SK-N-SH treated with all-trans-retinoic acid at 6 μM for 48 hours (cell line): ENCODE results near the gene ACTC1.

Experiments
- ATAC-seq: fragments of 200-7000 bp; cut with Tn5 transposase; 3 replicates; pipeline ENCODE4 v1.9.1; 2020; ENCODE audit warnings: mild to moderate bottlenecking, moderate library complexity
- BACH2 ChIP-seq: fragments of 250-450 bp; sonication (Bioruptor Pico); IDR thresholded peaks from 2 replicates; pipeline ENCODE4 v1.9.0; 2021; ENCODE audit warnings: mild to moderate bottlenecking, borderline replicate concordance
- CSDC2 ChIP-seq: fragments of 250-450 bp; sonication (Bioruptor Pico); IDR thresholded peaks from 2 replicates; pipeline ENCODE4 v1.5.0; 2020; ENCODE audit warnings: mild to moderate bottlenecking, moderate library complexity
- ESRRG ChIP-seq: fragments of 250-450 bp; sonication (Bioruptor Pico); IDR thresholded peaks from 2 replicates; pipeline ENCODE4 v1.6.1; 2021; ENCODE audit warnings: mild to moderate bottlenecking
- ISL1 ChIP-seq: fragments of 250-450 bp; sonication (Bioruptor Pico); IDR thresholded peaks from 2 replicates; pipeline ENCODE4 v2.1.2; 2022; ENCODE audit warnings: mild to moderate bottlenecking, moderate library complexity
- OSR1 ChIP-seq: fragments of 250-450 bp; sonication (Bioruptor Pico); IDR thresholded peaks from 2 replicates; pipeline ENCODE4 v1.8.0; 2022; ENCODE audit warnings: moderate library complexity, mild to moderate bottlenecking, inconsistent platforms
- PATZ1 ChIP-seq: fragments of 250-450 bp; sonication (Bioruptor Pico); IDR thresholded peaks from 2 replicates; pipeline ENCODE4 v1.8.0; 2020; ENCODE audit warnings: mild to moderate bottlenecking, moderate library complexity, borderline replicate concordance
- PPARA ChIP-seq: fragments of 250-450 bp; sonication (Bioruptor Pico); IDR thresholded peaks from 2 replicates; pipeline ENCODE4 v1.5.0; 2020; ENCODE audit warnings: mild to moderate bottlenecking, borderline replicate concordance
- RARB ChIP-seq: fragments of 250-450 bp; sonication (Bioruptor Pico); IDR thresholded peaks from 2 replicates; pipeline ENCODE4 v1.8.0; 2021; ENCODE audit warnings: mild to moderate bottlenecking, moderate library complexity
- TCF4 ChIP-seq: fragments of 250-450 bp; sonication (Bioruptor Pico); IDR thresholded peaks from 2 replicates; pipeline ENCODE4 v1.8.0; 2021; ENCODE audit warnings: mild to moderate bottlenecking, moderate library complexity, borderline replicate concordance
- TOX ChIP-seq: fragments of 250-450 bp; sonication (Bioruptor Pico); IDR thresholded peaks from 2 replicates; pipeline ENCODE4 v1.8.0; 2021; ENCODE audit warnings: mild to moderate bottlenecking, moderate library complexity, borderline replicate concordance
- TSHZ2 ChIP-seq: fragments of 250-450 bp; sonication (Bioruptor Pico); IDR thresholded peaks from 2 replicates; pipeline ENCODE4 v1.5.0; 2020; ENCODE audit warnings: mild to moderate bottlenecking, moderate library complexity
- ZC3H10 ChIP-seq: fragments of 250-450 bp; sonication (Bioruptor Pico); IDR thresholded peaks from 2 replicates; pipeline ENCODE4 v1.5.1; 2021; ENCODE audit warnings: mild to moderate bottlenecking, moderate library complexity
- ZFP3 ChIP-seq: fragments of 250-450 bp; sonication (Bioruptor Pico); IDR thresholded peaks from 2 replicates; pipeline ENCODE4 v1.5.0; 2020; ENCODE audit warnings: mild to moderate bottlenecking, moderate library complexity
- ZNF565 ChIP-seq: fragments of 450-650 bp; formaldehyde crosslinking; conservative IDR thresholded peaks from 2 replicates; pipeline ENCODE4 v1.5.0; 2020; ENCODE audit warnings: low read depth, mild to moderate bottlenecking, moderate library complexity
- ZNF70 ChIP-seq: fragments of 450-650 bp; formaldehyde crosslinking; IDR thresholded peaks from 2 replicates; pipeline ENCODE4 v1.5.0; 2020; ENCODE audit warnings: mild to moderate bottlenecking, moderate library complexity
- ZNF8 ChIP-seq: fragments of 450-650 bp; formaldehyde crosslinking; IDR thresholded peaks from 2 replicates; pipeline ENCODE4 v1.5.0; 2020; ENCODE audit warnings: mild to moderate bottlenecking, moderate library complexity
- TF ChIP-seq, protein P1 (sequence below): fragments of 250-450 bp; sonication (Bioruptor Pico); IDR thresholded peaks from 2 replicates; pipeline ENCODE4 v1.5.1; 2020; ENCODE audit warnings: low read depth, mild to moderate bottlenecking, moderate library complexity
- TF ChIP-seq, protein P2 (sequence below): fragments of 250-450 bp; sonication (Bioruptor Pico); IDR thresholded peaks from 2 replicates; pipeline ENCODE4 v1.5.1; 2021; ENCODE audit warnings: mild to moderate bottlenecking, moderate library complexity

ACTC1 gene

DNA sequence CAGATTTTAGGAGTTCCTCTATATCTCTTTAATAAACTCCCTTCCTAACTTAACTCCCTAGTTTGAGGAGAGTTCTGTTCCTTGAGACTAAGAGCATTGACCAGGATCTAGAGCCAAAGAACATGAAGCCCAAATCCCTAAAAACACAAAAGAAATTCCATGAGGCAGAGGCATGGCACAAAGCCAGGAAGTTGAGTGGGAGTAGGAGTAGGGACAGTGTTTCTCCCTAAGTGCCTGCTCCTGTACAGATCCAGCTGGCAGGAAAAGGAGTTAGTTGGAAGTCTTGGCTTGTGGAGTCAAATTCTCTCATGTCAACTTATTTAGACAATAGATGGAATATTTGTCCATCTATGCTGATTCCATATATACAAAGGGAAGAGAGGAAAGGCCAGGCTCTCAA is 11.4 kb downstream of the ACTC1 start:
- TF ChIP-seq ESRRG: no peak
- TF ChIP-seq, protein P1, sequence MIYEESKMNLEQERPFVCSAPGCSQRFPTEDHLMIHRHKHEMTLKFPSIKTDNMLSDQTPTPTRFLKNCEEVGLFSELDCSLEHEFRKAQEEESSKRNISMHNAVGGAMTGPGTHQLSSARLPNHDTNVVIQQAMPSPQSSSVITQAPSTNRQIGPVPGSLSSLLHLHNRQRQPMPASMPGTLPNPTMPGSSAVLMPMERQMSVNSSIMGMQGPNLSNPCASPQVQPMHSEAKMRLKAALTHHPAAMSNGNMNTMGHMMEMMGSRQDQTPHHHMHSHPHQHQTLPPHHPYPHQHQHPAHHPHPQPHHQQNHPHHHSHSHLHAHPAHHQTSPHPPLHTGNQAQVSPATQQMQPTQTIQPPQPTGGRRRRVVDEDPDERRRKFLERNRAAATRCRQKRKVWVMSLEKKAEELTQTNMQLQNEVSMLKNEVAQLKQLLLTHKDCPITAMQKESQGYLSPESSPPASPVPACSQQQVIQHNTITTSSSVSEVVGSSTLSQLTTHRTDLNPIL (CRISPR knock-in tag): no peak
- TF ChIP-seq PATZ1: no peak
- no peak for TF ChIP-seq RARB (CRISPR knock-in tag)
- TF ChIP-seq ZFP3 (CRISPR knock-in tag): no peak
- TF ChIP-seq OSR1 (CRISPR knock-in tag): no peak
- no peak for TF ChIP-seq TCF4 (CRISPR knock-in tag)
- TF ChIP-seq ZNF565 (CRISPR knock-in tag): no peak
- TF ChIP-seq ISL1 (CRISPR knock-in tag): no peak
- TF ChIP-seq BACH2: no peak
- no peak for ATAC-seq

GRCh38 chr15:34783431-34783830 is 11.9 kb downstream of the ACTC1 start:
- TF ChIP-seq, protein P2, sequence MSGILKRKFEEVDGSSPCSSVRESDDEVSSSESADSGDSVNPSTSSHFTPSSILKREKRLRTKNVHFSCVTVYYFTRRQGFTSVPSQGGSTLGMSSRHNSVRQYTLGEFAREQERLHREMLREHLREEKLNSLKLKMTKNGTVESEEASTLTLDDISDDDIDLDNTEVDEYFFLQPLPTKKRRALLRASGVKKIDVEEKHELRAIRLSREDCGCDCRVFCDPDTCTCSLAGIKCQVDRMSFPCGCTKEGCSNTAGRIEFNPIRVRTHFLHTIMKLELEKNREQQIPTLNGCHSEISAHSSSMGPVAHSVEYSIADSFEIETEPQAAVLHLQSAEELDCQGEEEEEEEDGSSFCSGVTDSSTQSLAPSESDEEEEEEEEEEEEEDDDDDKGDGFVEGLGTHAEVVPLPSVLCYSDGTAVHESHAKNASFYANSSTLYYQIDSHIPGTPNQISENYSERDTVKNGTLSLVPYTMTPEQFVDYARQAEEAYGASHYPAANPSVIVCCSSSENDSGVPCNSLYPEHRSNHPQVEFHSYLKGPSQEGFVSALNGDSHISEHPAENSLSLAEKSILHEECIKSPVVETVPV: no peak
- TF ChIP-seq PATZ1: no peak
- TF ChIP-seq ZFP3 (CRISPR knock-in tag): no peak
- TF ChIP-seq RARB (CRISPR knock-in tag): no peak
- TF ChIP-seq OSR1 (CRISPR knock-in tag): no peak
- no peak for TF ChIP-seq ZC3H10 (CRISPR knock-in tag)
- no peak for TF ChIP-seq CSDC2 (CRISPR knock-in tag)
- TF ChIP-seq TCF4 (CRISPR knock-in tag): no peak
- no peak for TF ChIP-seq ZNF565 (CRISPR knock-in tag)
- ATAC-seq: no peak

DNA sequence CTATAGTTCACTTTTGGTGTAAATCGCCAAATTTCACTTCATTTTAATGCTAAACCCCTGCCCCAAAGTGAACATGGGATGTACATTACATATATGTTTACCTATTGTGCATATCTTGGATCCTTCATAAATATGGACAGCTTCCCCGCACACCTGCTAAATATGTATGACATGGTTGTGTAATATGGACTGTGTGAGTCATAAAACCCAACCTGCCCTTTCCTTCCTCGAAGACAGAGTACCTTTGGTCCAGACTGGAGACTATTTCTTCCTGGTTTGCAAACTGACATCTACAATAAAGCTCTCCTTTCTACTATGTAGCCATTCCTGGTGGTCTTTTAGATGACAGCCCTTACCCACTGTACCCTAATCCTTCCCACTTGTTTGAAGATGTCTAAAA is 12.4 kb downstream of the ACTC1 start:
- TF ChIP-seq CSDC2 (CRISPR knock-in tag) (no peak), TSHZ2 (CRISPR knock-in tag) (no peak), ZNF70 (CRISPR knock-in tag) (no peak), ESRRG (no peak), TOX (CRISPR knock-in tag) (no peak), TCF4 (CRISPR knock-in tag) (no peak), ZNF8 (CRISPR knock-in tag) (no peak), ZNF565 (CRISPR knock-in tag) (no peak), OSR1 (CRISPR knock-in tag) (no peak), ISL1 (CRISPR knock-in tag) (no peak), PPARA (CRISPR knock-in tag) (no peak), PATZ1 (no peak), BACH2 (no peak), ZC3H10 (CRISPR knock-in tag) (no peak), RARB (CRISPR knock-in tag) (no peak), ZFP3 (CRISPR knock-in tag) (no peak)
- TF ChIP-seq, protein P1 (CRISPR knock-in tag): no peak
- TF ChIP-seq, protein P2: no peak
- ATAC-seq: no peak
